H1 (cell line): ENCODE data around the gene GLB1L2. TPM values are rescaled to one million over a fixed set of nuclear protein-coding genes. Genes with fewer than 3 reads are reported as not detected.

Experiments used
- CBX5 ChIP-seq: fragments of 300-800, 300-1000 bp; sonication (generic); IDR thresholded peaks from 2 replicates; pipeline ENCODE4 v1.7.1; 2016; ENCODE audit warnings: antibody characterized with exemption, low read length, low read depth
- CHD1 ChIP-seq: IDR thresholded peaks from 2 replicates; pipeline ENCODE4 v1.6.1; 2012; ENCODE audit warnings: low read depth, low read length, improper control_type of control experiment
- JUND ChIP-seq: IDR thresholded peaks from 2 replicates; pipeline ENCODE4 v1.6.1; 2011; ENCODE audit warnings: mild to moderate bottlenecking, improper control_type of control experiment, low read length
- KDM5A ChIP-seq: fragments of 200-600 bp; IDR thresholded peaks from 2 replicates; pipeline ENCODE4 v1.7.1; 2012; ENCODE audit warnings: mild to moderate bottlenecking, low read length, inconsistent platforms, mixed read lengths
- polyA plus RNA-seq, 7 experiments: library from polyadenylated mRNA; depleted of rRNA in 3 of 7; stranded (reverse) in 5 of 7; unstranded in 2 of 7; fragments of >200 nt in 5 of 7; fragments of 200-250 nt in 2 of 7; gene quantifications; 1 replicate in 5 of 7; 2 replicates in 1 of 7; 4 replicates in 1 of 7; pipeline versions ENCODE4 v1.2.1 to v1.2.3, GENCODE V29; 2011 to 2013; ENCODE audit warnings: missing spikeins in 2 of 7, mixed read lengths in 2 of 7
- total RNA-seq: library from RNA; stranded (reverse); fragmentation: NEBNext Ultra II Directional; extraction: Animal tissue kit (Norgen Biotek cat#: 25700); gene quantifications from 2 replicates; pipeline ENCODE4 v1.2.1, GENCODE V29; 2021

Gene GLB1L2
- total and polyA plus RNA-seq, 2 of the 8 experiments (the other 6 are each of a cell fraction or from before 2014, with no cell fraction given) = 4.4 to 7.9 TPM

GRCh38 chr11:134337051-134337450, 5.3 kb downstream of the GLB1L2 start (continued):
- no peak for TF ChIP-seq CHD1
- no peak for TF ChIP-seq KDM5A
- no peak for TF ChIP-seq CBX5
- no peak for TF ChIP-seq JUND
- TF ChIP-seq, all 59 proteins: peak for 0
